Measurements from ENCODE around the gene GNB1L. TPM values are rescaled to one million over a fixed set of nuclear protein-coding genes. Genes with fewer than 3 reads are reported as not detected.
"Not testable (repeated sequence)": the region's sequence is repeated elsewhere in the genome, so short reads cannot be mapped to it uniquely, and the experiment has no call there.

Gene GNB1L
- total RNA-seq, 4 donors from 2014 or later: 4.6 to 8.7 (median 6.8) TPM

- intact Hi-C loops (cut with DNase I): loop anchor here (10.0 kb wide), 1 partner anchor 75 kb away; the partner anchor contains the start of gene TBX1
- DNase-seq (ENCODE audit: extremely low spot score): no peak
- TF ChIP-seq EP300 (IDR thresholded peaks at IDR 0.05) (no peak), POLR2A (IDR thresholded peaks at IDR 0.05; ENCODE audit: low read depth) (no peak), POLR2AphosphoS5 (IDR thresholded peaks at IDR 0.05) (no peak), CTCF (IDR thresholded peaks at IDR 0.05) (no peak)
- H3K4me3 ChIP-seq: no peak overlapping the region
- no peaks in the 10 kb centered on the region for H3K9me3 ChIP-seq
- peaks cover 18 to 25% (median 22%) of the 10 kb centered on the region in 4 donors for H3K4me1 ChIP-seq
- H3K27ac ChIP-seq (replicated peaks in 1 of 4): no peak overlapping the region
- 81% methylated on average over 4 of the region's 4 CpGs for WGBS
- no peaks in the 10 kb centered on the region for H3K27me3 ChIP-seq
- H3K36me3 ChIP-seq: no peaks in the 10 kb centered on the region
Observed at GRCh38 chr22:19840059-19840458, 14.6 kb downstream of the GNB1L start.

- Histone ChIP-seq H3K27ac (replicated peaks in 1 of 4) (no peak overlapping the region), H3K36me3 (no peaks in the 10 kb centered on the region), H3K4me3 (no peak overlapping the region), H3K9me3 (no peaks in the 10 kb centered on the region), H3K27me3 (no peaks in the 10 kb centered on the region), H3K4me1 (peaks cover 0 to 4% (median 2%) of the 10 kb centered on the region in 4 donors)
- TF ChIP-seq EP300 (IDR thresholded peaks at IDR 0.05) (no peak), CTCF (IDR thresholded peaks at IDR 0.05) (no peak), POLR2AphosphoS5 (IDR thresholded peaks at IDR 0.05) (no peak), POLR2A (IDR thresholded peaks at IDR 0.05; ENCODE audit: low read depth) (no peak)
- intact Hi-C loops (cut with DNase I): no loop called here
- no peak for DNase-seq (ENCODE audit: extremely low spot score)
- 93% methylated on average over 6 of the region's 6 CpGs for WGBS
Observed at GRCh38 chr22:19837915-19838314, 16.8 kb downstream of the GNB1L start.

- H3K4me3 ChIP-seq: no peak overlapping the region
- no peaks in the 10 kb centered on the region for H3K27me3 ChIP-seq
- H3K27ac ChIP-seq (replicated peaks in 1 of 4): no peak overlapping the region
- intact Hi-C loops (cut with DNase I): no loop called here
- H3K36me3 ChIP-seq: no peaks in the 10 kb centered on the region
- DNase-seq (ENCODE audit: extremely low spot score): no peak
- H3K4me1 ChIP-seq: no peaks in the 10 kb centered on the region
- TF ChIP-seq POLR2AphosphoS5 (IDR thresholded peaks at IDR 0.05) (no peak), CTCF (IDR thresholded peaks at IDR 0.05) (no peak), EP300 (IDR thresholded peaks at IDR 0.05) (no peak), POLR2A (IDR thresholded peaks at IDR 0.05; ENCODE audit: low read depth) (no peak)
- no peaks in the 10 kb centered on the region for H3K9me3 ChIP-seq
Observed at GRCh38 chr22:19836512-19836911, 18.2 kb downstream of the GNB1L start.

- intact Hi-C loops (cut with DNase I): no loop called here
- Histone ChIP-seq H3K36me3 (no peaks in the 10 kb centered on the region), H3K27ac (replicated peaks in 1 of 4) (no peak overlapping the region), H3K4me3 (no peak overlapping the region), H3K4me1 (no peaks in the 10 kb centered on the region), H3K9me3 (no peaks in the 10 kb centered on the region), H3K27me3 (no peaks in the 10 kb centered on the region)
- TF ChIP-seq POLR2A (IDR thresholded peaks at IDR 0.05; ENCODE audit: low read depth) (no peak), POLR2AphosphoS5 (IDR thresholded peaks at IDR 0.05) (no peak), CTCF (IDR thresholded peaks at IDR 0.05) (no peak), EP300 (IDR thresholded peaks at IDR 0.05) (no peak)
- no peak for DNase-seq (ENCODE audit: extremely low spot score)
Observed at GRCh38 chr22:19834599-19834998, 20.1 kb downstream of the GNB1L start.

GRCh38 chr22:19833327-19833726 lies 21.3 kb downstream of the GNB1L start:
- H3K36me3 ChIP-seq; H3K9me3 ChIP-seq; H3K4me3 ChIP-seq; H3K4me1 ChIP-seq; intact Hi-C loops (cut with DNase I); H3K27ac ChIP-seq (replicated peaks in 1 of 4); DNase-seq (ENCODE audit: extremely low spot score); H3K27me3 ChIP-seq: not testable (repeated sequence)
- 95% methylated on average over 9 of the region's 9 CpGs for WGBS

Data from esophagus muscularis mucosa (tissue), 4 donors.